ENCODE data around the gene TENM3. TPM values are rescaled to one million over a fixed set of nuclear protein-coding genes. Genes with fewer than 3 reads are reported as not detected.

The TENM3 gene
- total and polyA plus RNA-seq, 12 donors: 0.20 to 6.6 (median 3.5) TPM

GRCh38 chr4:182764642-182765041 is 521.4 kb downstream of the TENM3 start:
- 82% methylated on average over 8 of the region's 8 CpGs for WGBS, 2 donors

GRCh38 chr4:182765987-182766856 is 523.0 kb downstream of the TENM3 start:
- 69 to 74% methylated on average over 7 of the region's 7 CpGs for WGBS, 2 donors
- no peak overlapping the region for H3K4me3 ChIP-seq

More at GRCh38 chr4:182764642-182765041, 521.4 kb downstream of the TENM3 start:
- TF ChIP-seq CTCF (IDR thresholded peaks at IDR 0.05): no peak
- DNase-seq (no peak), ATAC-seq (no peak)
- Histone ChIP-seq H3K4me1 (no peaks in the 10 kb centered on the region), H3K27ac (no peak overlapping the region), H3K36me3 (no peaks in the 10 kb centered on the region), H3K9me3 (no peaks in the 10 kb centered on the region), H3K27me3 (peaks cover 0 to 3% (median 0%) of the 10 kb centered on the region in 7 donors), H3K4me3 (no peak overlapping the region)
- intact Hi-C loops (cut with DNase I): no loop called here

GRCh38 chr4:182766857-182767250 is 523.7 kb downstream of the TENM3 start:
- Histone ChIP-seq H3K4me3 (no peak overlapping the region), H3K36me3 (no peaks in the 10 kb centered on the region), H3K9me3 (no peaks in the 10 kb centered on the region), H3K27me3 (peaks cover 0 to 3% (median 0%) of the 10 kb centered on the region in 7 donors), H3K27ac (no peak overlapping the region), H3K4me1 (no peaks in the 10 kb centered on the region)
- intact Hi-C loops (cut with DNase I): no loop called here
- no peak for DNase-seq
- WGBS, 2 donors: 95 to 96% methylated on average over 5 of the region's 5 CpGs
- TF ChIP-seq CTCF (IDR thresholded peaks at IDR 0.05): no peak
- ATAC-seq: no peak

More at GRCh38 chr4:182765987-182766856, 523.0 kb downstream of the TENM3 start:
- intact Hi-C loops (cut with DNase I): no loop called here
- TF ChIP-seq CTCF (IDR thresholded peaks at IDR 0.05): no peak
- ATAC-seq: no peak
- H3K27ac ChIP-seq: no peak overlapping the region
- no peaks in the 10 kb centered on the region for H3K4me1 ChIP-seq
- H3K9me3 ChIP-seq: no peaks in the 10 kb centered on the region
- peaks cover 0 to 3% (median 0%) of the 10 kb centered on the region in 7 donors for H3K27me3 ChIP-seq
- no peak for DNase-seq
- no peaks in the 10 kb centered on the region for H3K36me3 ChIP-seq

GRCh38 chr4:182768838-182769237 is 525.6 kb downstream of the TENM3 start:
- ATAC-seq (no peak), DNase-seq (no peak)
- Histone ChIP-seq H3K27me3 (peaks cover 0 to 3% (median 0%) of the 10 kb centered on the region in 7 donors), H3K4me1 (no peaks in the 10 kb centered on the region), H3K4me3 (no peak overlapping the region), H3K27ac (no peak overlapping the region), H3K9me3 (no peaks in the 10 kb centered on the region), H3K36me3 (no peaks in the 10 kb centered on the region)
- WGBS, 2 donors: 74 to 87% methylated on average over 4 of the region's 4 CpGs
- intact Hi-C loops (cut with DNase I): no loop called here
- no peak for TF ChIP-seq CTCF (IDR thresholded peaks at IDR 0.05)
